AG04449 (cell line): Measurements from ENCODE around the gene IGSF5.

ENCODE experiments used
- CTCF ChIA-PET: fragments of 350-600 bp; formaldehyde crosslinking; extraction: SDS; loops from one replicate; lab custom pipeline; 2021; ENCODE audit warnings: antibody characterized with exemption; lab: Yijun Ruan, JAX
- POLR2A ChIA-PET: fragments of 400-600, 350-600 bp; formaldehyde crosslinking; extraction: SDS; loops from one replicate; lab custom pipeline; 2020; ENCODE audit warnings: antibody characterized with exemption, inconsistent platforms; lab: Yijun Ruan, JAX
- DNase-seq: peaks from one replicate; pipeline ENCODE4 v3.0.0-alpha.2; 2010; ENCODE audit warnings: low read depth, low spot score
- H3K4me3 ChIP-seq: 2 replicates; pipeline ENCODE4 v1.5.1; 2011; ENCODE audit warnings: low read depth, mild to moderate bottlenecking, control low read depth, low read length
- CTCF ChIP-seq: IDR thresholded peaks from one replicate; pipeline ENCODE4 v1.5.1; 2011; ENCODE audit warnings: mild to moderate bottlenecking, moderate library complexity, low read length, control low read depth, inconsistent platforms; ENCODE audit not compliant: insufficient read depth; ENCODE audit errors: missing control alignments

IGSF5 gene

GRCh38 chr21:39781331-39781730 is 36.3 kb downstream of the IGSF5 start:
- POLR2A ChIA-PET: no interaction called here
- no peak for DNase-seq
- H3K4me3 ChIP-seq: no peak overlapping the region
- TF ChIP-seq CTCF: no peak
- CTCF ChIA-PET: no interaction called here

GRCh38 chr21:39788383-39788782 is 43.4 kb downstream of the IGSF5 start:
- CTCF ChIA-PET: interaction anchor here (1.2 to 3.5 kb wide), 5 partner anchors 9 to 1346 kb away, joined by 3 to 40 read pairs (median 3); no protein-coding TSS in a partner anchor
- peak; percentile 71 for TF ChIP-seq CTCF
- POLR2A ChIA-PET: no interaction called here
- no peak overlapping the region for H3K4me3 ChIP-seq
- DNase-seq: peak; percentile 5

GRCh38 chr21:39796466-39796865 is 51.5 kb downstream of the IGSF5 start:
- no peak for TF ChIP-seq CTCF
- CTCF ChIA-PET: no interaction called here
- POLR2A ChIA-PET: no interaction called here

GRCh38 chr21:39799178-39799577 is 54.2 kb downstream of the IGSF5 start:
- CTCF ChIA-PET: no interaction called here
- H3K4me3 ChIP-seq: no peak overlapping the region
- POLR2A ChIA-PET: no interaction called here
- DNase-seq: no peak
- TF ChIP-seq CTCF: no peak

More at GRCh38 chr21:39796466-39796865, 51.5 kb downstream of the IGSF5 start:
- DNase-seq: no peak
- no peak overlapping the region for H3K4me3 ChIP-seq

GRCh38 chr21:39800311-39800710 is 55.3 kb downstream of the IGSF5 start:
- TF ChIP-seq CTCF: no peak

GRCh38 chr21:39802217-39802616 is 57.2 kb downstream of the IGSF5 start:
- H3K4me3 ChIP-seq: no peak overlapping the region
- ChIA-PET CTCF (no interaction called here), POLR2A (no interaction called here)
- no peak for TF ChIP-seq CTCF
- DNase-seq: no peak

More at GRCh38 chr21:39800311-39800710, 55.3 kb downstream of the IGSF5 start:
- ChIA-PET POLR2A (no interaction called here), CTCF (no interaction called here)
- no peak overlapping the region for H3K4me3 ChIP-seq
- DNase-seq: no peak
